SK-N-SH treated with all-trans-retinoic acid at 6 μM for 48 hours (cell line): ENCODE measurements around the gene MARVELD1.

Source experiments
- ATAC-seq: fragments of 200-7000 bp; cut with Tn5 transposase; 3 replicates; pipeline ENCODE4 v1.9.1; 2020; ENCODE audit warnings: mild to moderate bottlenecking, moderate library complexity
- ARNTL ChIP-seq: fragments of 450-650 bp; formaldehyde crosslinking; IDR thresholded peaks from 2 replicates; pipeline ENCODE4 v1.5.0; 2020; ENCODE audit warnings: low read depth, mild to moderate bottlenecking, moderate library complexity, borderline replicate concordance
- BACH2 ChIP-seq: fragments of 250-450 bp; sonication (Bioruptor Pico); IDR thresholded peaks from 2 replicates; pipeline ENCODE4 v1.9.0; 2021; ENCODE audit warnings: mild to moderate bottlenecking, borderline replicate concordance
- CSDC2 ChIP-seq: fragments of 250-450 bp; sonication (Bioruptor Pico); IDR thresholded peaks from 2 replicates; pipeline ENCODE4 v1.5.0; 2020; ENCODE audit warnings: mild to moderate bottlenecking, moderate library complexity
- ESRRG ChIP-seq: fragments of 250-450 bp; sonication (Bioruptor Pico); IDR thresholded peaks from 2 replicates; pipeline ENCODE4 v1.6.1; 2021; ENCODE audit warnings: mild to moderate bottlenecking
- GLIS3 ChIP-seq: fragments of 250-450 bp; sonication (Bioruptor Pico); IDR thresholded peaks from 2 replicates; pipeline ENCODE4 v1.5.0; 2020; ENCODE audit warnings: mild to moderate bottlenecking, moderate library complexity
- OSR1 ChIP-seq: fragments of 250-450 bp; sonication (Bioruptor Pico); IDR thresholded peaks from 2 replicates; pipeline ENCODE4 v1.8.0; 2022; ENCODE audit warnings: moderate library complexity, mild to moderate bottlenecking, inconsistent platforms
- PPARA ChIP-seq: fragments of 250-450 bp; sonication (Bioruptor Pico); IDR thresholded peaks from 2 replicates; pipeline ENCODE4 v1.5.0; 2020; ENCODE audit warnings: mild to moderate bottlenecking, borderline replicate concordance
- RARB ChIP-seq: fragments of 250-450 bp; sonication (Bioruptor Pico); IDR thresholded peaks from 2 replicates; pipeline ENCODE4 v1.8.0; 2021; ENCODE audit warnings: mild to moderate bottlenecking, moderate library complexity
- SNAI2 ChIP-seq: fragments of 250-450 bp; sonication (Bioruptor Pico); IDR thresholded peaks from 2 replicates; pipeline ENCODE4 v1.5.0; 2020; ENCODE audit warnings: mild to moderate bottlenecking, moderate library complexity
- TCF4 ChIP-seq: fragments of 250-450 bp; sonication (Bioruptor Pico); IDR thresholded peaks from 2 replicates; pipeline ENCODE4 v1.8.0; 2021; ENCODE audit warnings: mild to moderate bottlenecking, moderate library complexity, borderline replicate concordance
- ZC3H10 ChIP-seq: fragments of 250-450 bp; sonication (Bioruptor Pico); IDR thresholded peaks from 2 replicates; pipeline ENCODE4 v1.5.1; 2021; ENCODE audit warnings: mild to moderate bottlenecking, moderate library complexity
- ZFP30 ChIP-seq: fragments of 450-650 bp; formaldehyde crosslinking; IDR thresholded peaks from 2 replicates; pipeline ENCODE4 v1.5.0; 2022; ENCODE audit warnings: mild to moderate bottlenecking, moderate library complexity
- ZNF565 ChIP-seq: fragments of 450-650 bp; formaldehyde crosslinking; conservative IDR thresholded peaks from 2 replicates; pipeline ENCODE4 v1.5.0; 2020; ENCODE audit warnings: low read depth, mild to moderate bottlenecking, moderate library complexity
- ZNF8 ChIP-seq: fragments of 450-650 bp; formaldehyde crosslinking; IDR thresholded peaks from 2 replicates; pipeline ENCODE4 v1.5.0; 2020; ENCODE audit warnings: mild to moderate bottlenecking, moderate library complexity
- TF ChIP-seq, protein P1 (sequence below): fragments of 250-450 bp; sonication (Bioruptor Pico); IDR thresholded peaks from 2 replicates; pipeline ENCODE4 v1.5.0; 2020; ENCODE audit warnings: mild to moderate bottlenecking, moderate library complexity
- TF ChIP-seq, protein P2 (sequence below): fragments of 250-450 bp; sonication (Bioruptor Pico); IDR thresholded peaks from 2 replicates; pipeline ENCODE4 v1.5.1; 2021; ENCODE audit warnings: mild to moderate bottlenecking, moderate library complexity
- TF ChIP-seq, protein P3 (sequence below): fragments of 250-450 bp; sonication (Bioruptor Pico); IDR thresholded peaks from 2 replicates; pipeline ENCODE4 v1.8.0; 2021; ENCODE audit warnings: low read depth, mild to moderate bottlenecking, moderate library complexity, borderline replicate concordance
- TF ChIP-seq, protein P4 (sequence below): fragments of 250-450 bp; sonication (Bioruptor Pico); IDR thresholded peaks from 2 replicates; pipeline ENCODE4 v1.8.0; 2020; ENCODE audit warnings: mild to moderate bottlenecking, moderate library complexity, borderline replicate concordance

MARVELD1 gene

DNA sequence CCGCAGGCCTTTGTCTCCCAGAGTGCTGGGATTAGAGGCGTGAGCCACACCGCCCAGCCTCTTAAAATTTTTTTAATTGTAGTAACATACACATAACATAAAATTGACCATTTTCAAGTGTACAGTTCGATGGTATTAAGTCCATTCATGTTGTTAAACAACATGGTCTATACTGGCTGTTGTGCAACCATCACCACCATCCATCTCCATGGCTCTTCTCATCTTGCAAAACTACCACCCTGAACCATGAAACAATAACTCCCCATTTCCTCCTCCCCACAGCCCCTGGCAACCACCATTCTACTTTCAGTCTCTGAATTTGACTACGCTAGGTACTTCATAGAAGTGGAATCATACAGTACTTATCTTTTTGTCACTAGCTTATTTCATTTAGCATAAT, 15.5 kb downstream of the MARVELD1 start (continued):
- TF ChIP-seq GLIS3 (CRISPR knock-in tag) = no peak

DNA sequence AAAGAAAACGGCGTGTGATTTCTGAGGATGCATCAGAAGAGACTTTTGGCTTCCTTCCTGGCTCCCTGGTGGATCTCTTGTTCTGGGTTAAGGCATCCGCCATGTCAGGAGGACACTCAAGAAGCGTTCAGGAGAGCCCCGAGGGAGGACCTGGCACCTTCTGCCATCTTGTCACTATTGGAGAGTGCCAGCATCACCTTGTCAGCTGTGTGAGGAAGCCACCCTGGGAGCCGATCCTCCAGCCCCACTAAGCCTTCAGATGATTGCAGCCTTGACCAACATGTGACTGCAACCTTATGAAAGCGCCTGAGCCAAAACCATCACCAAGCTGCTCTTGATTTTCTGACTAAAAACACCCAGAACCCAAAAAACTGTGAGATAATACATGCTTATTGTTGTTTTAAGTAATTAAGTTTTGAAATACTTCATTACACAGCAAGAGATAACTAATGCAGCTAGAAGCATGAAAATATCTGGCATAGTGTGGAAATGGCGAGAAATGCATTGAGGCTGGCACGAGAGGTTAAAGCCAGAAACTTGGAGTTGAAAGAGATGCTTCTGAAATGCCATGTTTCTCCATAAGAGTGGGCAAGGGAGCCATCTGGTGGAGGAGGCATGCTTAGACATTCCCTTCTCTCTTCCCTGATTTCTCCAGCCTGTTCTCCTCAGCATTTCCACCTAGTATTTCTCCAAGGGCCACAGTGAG, 18.0 kb downstream of the MARVELD1 start:
- ATAC-seq = peak; percentile 94
- TF ChIP-seq OSR1 (CRISPR knock-in tag) (no peak), SNAI2 (no peak), ESRRG (CRISPR knock-in tag) (no peak), RARB (CRISPR knock-in tag) (no peak), ZNF565 (CRISPR knock-in tag) (no peak), ARNTL (no peak), ZNF8 (CRISPR knock-in tag) (no peak)
- TF ChIP-seq, protein P1, sequence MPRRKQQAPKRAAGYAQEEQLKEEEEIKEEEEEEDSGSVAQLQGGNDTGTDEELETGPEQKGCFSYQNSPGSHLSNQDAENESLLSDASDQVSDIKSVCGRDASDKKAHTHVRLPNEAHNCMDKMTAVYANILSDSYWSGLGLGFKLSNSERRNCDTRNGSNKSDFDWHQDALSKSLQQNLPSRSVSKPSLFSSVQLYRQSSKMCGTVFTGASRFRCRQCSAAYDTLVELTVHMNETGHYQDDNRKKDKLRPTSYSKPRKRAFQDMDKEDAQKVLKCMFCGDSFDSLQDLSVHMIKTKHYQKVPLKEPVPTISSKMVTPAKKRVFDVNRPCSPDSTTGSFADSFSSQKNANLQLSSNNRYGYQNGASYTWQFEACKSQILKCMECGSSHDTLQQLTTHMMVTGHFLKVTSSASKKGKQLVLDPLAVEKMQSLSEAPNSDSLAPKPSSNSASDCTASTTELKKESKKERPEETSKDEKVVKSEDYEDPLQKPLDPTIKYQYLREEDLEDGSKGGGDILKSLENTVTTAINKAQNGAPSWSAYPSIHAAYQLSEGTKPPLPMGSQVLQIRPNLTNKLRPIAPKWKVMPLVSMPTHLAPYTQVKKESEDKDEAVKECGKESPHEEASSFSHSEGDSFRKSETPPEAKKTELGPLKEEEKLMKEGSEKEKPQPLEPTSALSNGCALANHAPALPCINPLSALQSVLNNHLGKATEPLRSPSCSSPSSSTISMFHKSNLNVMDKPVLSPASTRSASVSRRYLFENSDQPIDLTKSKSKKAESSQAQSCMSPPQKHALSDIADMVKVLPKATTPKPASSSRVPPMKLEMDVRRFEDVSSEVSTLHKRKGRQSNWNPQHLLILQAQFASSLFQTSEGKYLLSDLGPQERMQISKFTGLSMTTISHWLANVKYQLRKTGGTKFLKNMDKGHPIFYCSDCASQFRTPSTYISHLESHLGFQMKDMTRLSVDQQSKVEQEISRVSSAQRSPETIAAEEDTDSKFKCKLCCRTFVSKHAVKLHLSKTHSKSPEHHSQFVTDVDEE = no peak
- TF ChIP-seq, protein P2, sequence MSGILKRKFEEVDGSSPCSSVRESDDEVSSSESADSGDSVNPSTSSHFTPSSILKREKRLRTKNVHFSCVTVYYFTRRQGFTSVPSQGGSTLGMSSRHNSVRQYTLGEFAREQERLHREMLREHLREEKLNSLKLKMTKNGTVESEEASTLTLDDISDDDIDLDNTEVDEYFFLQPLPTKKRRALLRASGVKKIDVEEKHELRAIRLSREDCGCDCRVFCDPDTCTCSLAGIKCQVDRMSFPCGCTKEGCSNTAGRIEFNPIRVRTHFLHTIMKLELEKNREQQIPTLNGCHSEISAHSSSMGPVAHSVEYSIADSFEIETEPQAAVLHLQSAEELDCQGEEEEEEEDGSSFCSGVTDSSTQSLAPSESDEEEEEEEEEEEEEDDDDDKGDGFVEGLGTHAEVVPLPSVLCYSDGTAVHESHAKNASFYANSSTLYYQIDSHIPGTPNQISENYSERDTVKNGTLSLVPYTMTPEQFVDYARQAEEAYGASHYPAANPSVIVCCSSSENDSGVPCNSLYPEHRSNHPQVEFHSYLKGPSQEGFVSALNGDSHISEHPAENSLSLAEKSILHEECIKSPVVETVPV = no peak

DNA sequence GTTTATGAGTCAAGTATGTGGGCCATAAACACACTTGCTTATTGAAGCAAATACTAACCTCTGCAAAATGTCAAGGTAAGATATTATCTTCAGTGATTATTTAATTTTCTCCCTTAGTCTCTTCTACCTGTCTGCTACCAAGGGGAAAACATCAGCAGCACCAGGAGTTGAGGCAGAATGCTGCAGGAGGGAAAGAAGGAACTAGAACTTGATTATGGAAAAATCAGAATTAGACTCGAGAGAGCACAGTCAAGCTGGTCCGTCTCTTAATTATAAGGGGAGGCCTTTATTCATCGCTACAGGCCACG, 18.5 kb downstream of the MARVELD1 start:
- no peak for ATAC-seq
- TF ChIP-seq PPARA (CRISPR knock-in tag) (no peak), TCF4 (CRISPR knock-in tag) (no peak)

DNA sequence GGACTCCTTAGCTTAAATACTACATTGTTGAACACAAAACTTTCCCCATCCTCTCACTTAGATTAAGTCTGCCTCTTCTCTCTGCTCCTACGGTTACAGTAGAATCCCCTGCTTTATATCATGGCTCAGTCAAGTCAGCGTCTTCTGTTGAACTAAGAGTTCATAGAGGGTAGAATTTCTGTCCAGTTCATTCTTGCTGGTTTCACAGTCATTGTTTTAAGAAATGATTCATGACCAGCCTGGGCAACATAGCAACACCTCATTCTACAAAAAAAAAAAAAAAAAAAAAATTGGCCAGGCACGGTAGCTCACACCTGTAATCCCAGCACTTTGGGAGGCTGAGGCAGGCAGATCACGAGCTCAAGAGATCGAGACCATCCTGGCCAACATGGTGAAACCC, 19.7 kb downstream of the MARVELD1 start:
- ATAC-seq = no peak
- TF ChIP-seq, protein P2 = no peak
- TF ChIP-seq, all 23 proteins: peak for 0

DNA sequence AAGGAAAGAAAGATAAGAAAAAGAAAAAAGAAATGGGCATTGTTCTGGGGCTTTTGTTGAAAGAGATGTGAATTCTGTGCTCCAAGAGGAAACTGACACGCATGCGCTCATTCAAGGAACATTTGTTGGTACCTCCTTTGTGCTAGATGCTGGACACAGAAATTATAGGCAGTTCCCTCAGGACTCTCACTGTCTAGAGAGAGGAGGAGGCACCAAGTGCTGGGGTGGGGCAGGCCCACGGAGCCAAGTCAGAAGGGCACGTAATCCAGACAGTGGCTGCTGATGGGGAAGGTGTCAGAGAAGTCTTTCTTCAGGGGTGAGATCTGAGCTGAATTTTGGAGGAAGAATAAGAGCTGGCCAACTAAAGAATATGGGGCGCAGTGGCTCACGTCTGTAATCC, 20.5 kb downstream of the MARVELD1 start:
- TF ChIP-seq GLIS3 (CRISPR knock-in tag) = no peak
- TF ChIP-seq ESRRG (CRISPR knock-in tag) = no peak
- no peak for TF ChIP-seq CSDC2
- no peak for TF ChIP-seq RARB (CRISPR knock-in tag)
- TF ChIP-seq, protein P3, sequence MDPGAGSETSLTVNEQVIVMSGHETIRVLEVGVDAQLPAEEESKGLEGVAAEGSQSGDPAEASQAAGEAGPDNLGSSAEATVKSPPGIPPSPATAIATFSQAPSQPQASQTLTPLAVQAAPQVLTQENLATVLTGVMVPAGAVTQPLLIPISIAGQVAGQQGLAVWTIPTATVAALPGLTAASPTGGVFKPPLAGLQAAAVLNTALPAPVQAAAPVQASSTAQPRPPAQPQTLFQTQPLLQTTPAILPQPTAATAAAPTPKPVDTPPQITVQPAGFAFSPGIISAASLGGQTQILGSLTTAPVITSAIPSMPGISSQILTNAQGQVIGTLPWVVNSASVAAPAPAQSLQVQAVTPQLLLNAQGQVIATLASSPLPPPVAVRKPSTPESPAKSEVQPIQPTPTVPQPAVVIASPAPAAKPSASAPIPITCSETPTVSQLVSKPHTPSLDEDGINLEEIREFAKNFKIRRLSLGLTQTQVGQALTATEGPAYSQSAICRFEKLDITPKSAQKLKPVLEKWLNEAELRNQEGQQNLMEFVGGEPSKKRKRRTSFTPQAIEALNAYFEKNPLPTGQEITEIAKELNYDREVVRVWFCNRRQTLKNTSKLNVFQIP (CRISPR knock-in tag) = no peak
- TF ChIP-seq ZC3H10 = no peak
- TF ChIP-seq ZNF8 (CRISPR knock-in tag) = no peak
- TF ChIP-seq, protein P2 = no peak
- TF ChIP-seq ZFP30 = no peak
- no peak for TF ChIP-seq OSR1 (CRISPR knock-in tag)
- TF ChIP-seq, protein P1 = no peak
- TF ChIP-seq TCF4 (CRISPR knock-in tag) = no peak
- TF ChIP-seq ARNTL = no peak
- TF ChIP-seq BACH2 = no peak
- TF ChIP-seq, protein P4, sequence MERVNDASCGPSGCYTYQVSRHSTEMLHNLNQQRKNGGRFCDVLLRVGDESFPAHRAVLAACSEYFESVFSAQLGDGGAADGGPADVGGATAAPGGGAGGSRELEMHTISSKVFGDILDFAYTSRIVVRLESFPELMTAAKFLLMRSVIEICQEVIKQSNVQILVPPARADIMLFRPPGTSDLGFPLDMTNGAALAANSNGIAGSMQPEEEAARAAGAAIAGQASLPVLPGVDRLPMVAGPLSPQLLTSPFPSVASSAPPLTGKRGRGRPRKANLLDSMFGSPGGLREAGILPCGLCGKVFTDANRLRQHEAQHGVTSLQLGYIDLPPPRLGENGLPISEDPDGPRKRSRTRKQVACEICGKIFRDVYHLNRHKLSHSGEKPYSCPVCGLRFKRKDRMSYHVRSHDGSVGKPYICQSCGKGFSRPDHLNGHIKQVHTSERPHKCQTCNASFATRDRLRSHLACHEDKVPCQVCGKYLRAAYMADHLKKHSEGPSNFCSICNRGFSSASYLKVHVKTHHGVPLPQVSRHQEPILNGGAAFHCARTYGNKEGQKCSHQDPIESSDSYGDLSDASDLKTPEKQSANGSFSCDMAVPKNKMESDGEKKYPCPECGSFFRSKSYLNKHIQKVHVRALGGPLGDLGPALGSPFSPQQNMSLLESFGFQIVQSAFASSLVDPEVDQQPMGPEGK (CRISPR knock-in tag) = no peak
- no peak for TF ChIP-seq SNAI2
- TF ChIP-seq, all 23 proteins: peak for 0
- no peak for ATAC-seq
